CD14-positive monocyte (primary cell): ENCODE data around the gene RERE. TPM values are rescaled to one million over a fixed set of nuclear protein-coding genes. Genes with fewer than 3 reads are reported as not detected.

Experiments used
- DNase-seq, 3 donors: peaks; one replicate each; pipeline ENCODE4 v3.0.0-alpha.2; 2011 to 2022
- H2AFZ ChIP-seq: 2 replicates; pipeline ENCODE4 v1.6.0; 2012; ENCODE audit warnings: mild to moderate bottlenecking, low read depth, low read length, inconsistent platforms; ENCODE audit not compliant: insufficient read depth, poor library complexity, severe bottlenecking
- H3K27ac ChIP-seq, 2 donors: 1 replicate in 1 of 2; 2 replicates in 1 of 2; pipeline ENCODE4 v1.5.1; 2012 to 2013; ENCODE audit warnings: low read length in 2 of 2, control low read depth in 1 of 2, inconsistent platforms in 1 of 2, low read depth in 1 of 2, mild to moderate bottlenecking in 1 of 2
- H3K27me3 ChIP-seq, 2 donors: one replicate each; pipeline versions ENCODE4 v1.6.0 to v1.6.1; 2011 to 2013; ENCODE audit warnings: low read length in 2 of 2; ENCODE audit not compliant: control insufficient read depth in 2 of 2, insufficient read depth in 2 of 2
- H3K36me3 ChIP-seq, 2 donors: replicated peaks in 1 of 2; 1 replicate in 1 of 2; 2 replicates in 1 of 2; pipeline versions ENCODE4 v1.5.1 to v1.6.1; 2012 to 2013; ENCODE audit warnings: low read length in 2 of 2, control low read depth in 1 of 2, inconsistent platforms in 1 of 2, mild to moderate bottlenecking in 1 of 2; ENCODE audit not compliant: insufficient read depth in 2 of 2, control insufficient read depth in 1 of 2
- H3K4me1 ChIP-seq, 2 donors: 1 replicate in 1 of 2; 2 replicates in 1 of 2; pipeline versions ENCODE4 v1.5.1 to v1.6.1; 2012 to 2013; ENCODE audit warnings: low read length in 2 of 2, control low read depth in 1 of 2, inconsistent platforms in 1 of 2, mild to moderate bottlenecking in 1 of 2, moderate library complexity in 1 of 2; ENCODE audit not compliant: insufficient read depth in 2 of 2, control insufficient read depth in 1 of 2
- H3K4me2 ChIP-seq: replicated peaks from 2 replicates; pipeline ENCODE3; 2012; ENCODE audit warnings: low read length, moderate library complexity, mild to moderate bottlenecking; ENCODE audit not compliant: poor library complexity, severe bottlenecking; ENCODE audit errors: extremely low read depth
- H3K4me3 ChIP-seq, 3 experiments: fragments of 200-600 bp in 1 of 3; sonication (generic) in 1 of 3; replicated peaks in 1 of 3; 1 replicate in 2 of 3; 2 replicates in 1 of 3; pipeline ENCODE4 v1.5.1; 2011 to 2013; ENCODE audit warnings: low read length in 3 of 3, mild to moderate bottlenecking in 3 of 3, control low read depth in 2 of 3, low read depth in 2 of 3, inconsistent platforms in 1 of 3, moderate library complexity in 1 of 3
- H3K79me2 ChIP-seq: 2 replicates; pipeline ENCODE4 v1.6.0; 2012; ENCODE audit warnings: mild to moderate bottlenecking, control low read depth, inconsistent platforms, low read length, moderate library complexity; ENCODE audit not compliant: insufficient read depth
- H3K9ac ChIP-seq: 2 replicates; pipeline ENCODE4 v1.6.0; 2017; ENCODE audit warnings: low read length, mild to moderate bottlenecking; ENCODE audit not compliant: insufficient read depth, poor library complexity, severe bottlenecking
- H3K9me3 ChIP-seq, 2 donors: replicated peaks in 1 of 2; 1 replicate in 1 of 2; 2 replicates in 1 of 2; pipeline versions ENCODE4 v1.5.1 to v1.6.1; 2012 to 2013; ENCODE audit warnings: low read length in 2 of 2, control low read depth in 1 of 2; ENCODE audit not compliant: control insufficient read depth in 1 of 2, insufficient read depth in 1 of 2
- H4K20me1 ChIP-seq: 2 replicates; pipeline ENCODE4 v1.6.0; 2012; ENCODE audit warnings: mild to moderate bottlenecking, low read length, control low read depth, moderate library complexity; ENCODE audit not compliant: insufficient read depth
- H3K27ac Mint-ChIP-seq, 7 donors: one replicate each; pipeline ENCODE4 v1.8.0; 2020; ENCODE audit warnings: mild to moderate bottlenecking in 7 of 7, mixed read lengths in 7 of 7, moderate library complexity in 6 of 7, inconsistent platforms in 2 of 7
- H3K27me3 Mint-ChIP-seq, 3 donors: one replicate each; pipeline ENCODE4 v1.8.0; 2021 to 2022; ENCODE audit warnings: low read depth in 3 of 3, mild to moderate bottlenecking in 3 of 3, mixed read lengths in 3 of 3, moderate library complexity in 3 of 3, inconsistent platforms in 1 of 3
- H3K36me3 Mint-ChIP-seq, 2 donors: one replicate each; pipeline ENCODE4 v1.8.0; 2020; ENCODE audit warnings: mixed read lengths in 2 of 2, inconsistent platforms in 1 of 2, mild to moderate bottlenecking in 1 of 2
- H3K4me1 Mint-ChIP-seq: one replicate; pipeline ENCODE4 v1.8.0; 2020; ENCODE audit warnings: mild to moderate bottlenecking, mixed read lengths
- H3K4me3 Mint-ChIP-seq, 2 donors: one replicate each; pipeline ENCODE4 v1.8.0; 2020; ENCODE audit warnings: mild to moderate bottlenecking in 2 of 2, mixed read lengths in 2 of 2, moderate library complexity in 1 of 2
- H3K9me3 Mint-ChIP-seq, 7 donors: one replicate each; pipeline ENCODE4 v1.8.0; 2020 to 2022; ENCODE audit warnings: mixed read lengths in 7 of 7, mild to moderate bottlenecking in 6 of 7, moderate library complexity in 6 of 7, inconsistent platforms in 2 of 7
- CTCF ChIP-seq: fragments of 200-600 bp; IDR thresholded peaks from one replicate; pipeline ENCODE4 v1.8.0; 2022; ENCODE audit warnings: antibody characterized with exemption, mild to moderate bottlenecking
- WGBS: methylation state at CpG from one replicate; pipeline ENCODE4 v1.1.5; 2013; ENCODE audit warnings: missing lambda C conversion rate; ENCODE audit not compliant: insufficient coverage; 5-methylcytosine and 5-hydroxymethylcytosine counted together
- intact Hi-C, 2 donors: fragments of 100-400 bp; cut with micrococcal nuclease; formaldehyde crosslinking; loops; one replicate each; pipeline versions ENCODE4 v1.15.0 to v1.15.1; 2023
- polyA plus RNA-seq, 3 donors: library from polyadenylated mRNA; depleted of rRNA in 1 of 3; unstranded in 2 of 3; stranded (reverse) in 1 of 3; fragments of 300-500 nt in 2 of 3; fragments of >200 nt in 1 of 3; fragmentation: Illumina TruSeq in 2 of 3; gene quantifications; 1 replicate in 2 of 3; 2 replicates in 1 of 3; pipeline ENCODE4 v1.2.3, GENCODE V29; 2012 to 2021

The RERE gene
- polyA plus RNA-seq, 3 donors = 1.2 to 19.4 (median 3.8) TPM

GRCh38 chr1:8807004-8807403 lies 10.4 kb downstream of the RERE start:
- Mint-ChIP-seq H3K9me3 (no peaks in the 10 kb centered on the region), H3K27me3 (no peaks in the 10 kb centered on the region), H3K4me3 (no peak overlapping the region), H3K36me3 (peaks cover 0 to 3% of the 10 kb centered on the region in 2 donors), H3K4me1 (no peaks in the 10 kb centered on the region), H3K27ac (no peak overlapping the region)
- H3K27ac ChIP-seq = no peak overlapping the region
- no peaks in the 10 kb centered on the region for H4K20me1 ChIP-seq
- no peak for TF ChIP-seq CTCF
- 97% methylated on average over 5 of the region's 8 CpGs for WGBS
- H3K9me3 ChIP-seq = no peaks in the 10 kb centered on the region
- no peaks in the 10 kb centered on the region for H3K27me3 ChIP-seq
- no peak overlapping the region for H3K4me3 ChIP-seq
- no peak for DNase-seq
- H3K36me3 ChIP-seq = no peaks in the 10 kb centered on the region
- H3K4me2 ChIP-seq = no peak overlapping the region
- no peak overlapping the region for H3K9ac ChIP-seq
- intact Hi-C loops = no loop called here
- H3K79me2 ChIP-seq = peaks cover 21% of the 10 kb centered on the region
- no peaks in the 10 kb centered on the region for H3K4me1 ChIP-seq
- no peak overlapping the region for H2AFZ ChIP-seq

GRCh38 chr1:8800416-8800815 lies 17.0 kb downstream of the RERE start:
- Mint-ChIP-seq H3K4me3 (no peak overlapping the region), H3K27ac (no peak overlapping the region)
- WGBS = 91% methylated on average over 4 of the region's 5 CpGs

More at GRCh38 chr1:8800416-8800815, 17.0 kb downstream of the RERE start:
- H2AFZ ChIP-seq = no peak overlapping the region
- Mint-ChIP-seq H3K36me3 (peaks cover 5 to 6% of the 10 kb centered on the region in 2 donors), H3K27me3 (no peaks in the 10 kb centered on the region), H3K9me3 (peaks cover 0 to 6% (median 0%) of the 10 kb centered on the region in 7 donors), H3K4me1 (no peaks in the 10 kb centered on the region)
- H3K9ac ChIP-seq = no peak overlapping the region
- intact Hi-C loops = no loop called here
- H3K4me3 ChIP-seq = no peak overlapping the region
- no peaks in the 10 kb centered on the region for H3K9me3 ChIP-seq
- no peaks in the 10 kb centered on the region for H3K36me3 ChIP-seq
- no peaks in the 10 kb centered on the region for H3K4me1 ChIP-seq
- H4K20me1 ChIP-seq = no peaks in the 10 kb centered on the region
- no peak overlapping the region for H3K4me2 ChIP-seq
- H3K27me3 ChIP-seq = no peaks in the 10 kb centered on the region
- H3K27ac ChIP-seq = no peak overlapping the region
- H3K79me2 ChIP-seq = no peaks in the 10 kb centered on the region
- no peak for TF ChIP-seq CTCF
- DNase-seq = no peak
